Endothelial cell of hepatic sinusoid (primary cell): ENCODE measurements around the gene TRIM46.
"Not testable (repeated sequence)": the region's sequence is repeated elsewhere in the genome, so short reads cannot be mapped to it uniquely, and the experiment has no call there.

ENCODE experiments used
- in situ Hi-C: cut with HindIII; loops from 2 replicates; pipeline ENCODE4 v1.10.0; 2017; ENCODE audit warnings: low sequenced_read_pairs

Gene TRIM46

GRCh38 chr1:155225404-155225759 is 51.7 kb downstream of the TRIM46 start:
- in situ Hi-C loops: not testable (repeated sequence)

GRCh38 chr1:155226188-155226909 is 52.7 kb downstream of the TRIM46 start:
- in situ Hi-C loops: no loop called here

- in situ Hi-C loops: no loop called here
Measured at GRCh38 chr1:155226910-155227260, 53.2 kb downstream of the TRIM46 start.

GRCh38 chr1:155227261-155228095 is 53.8 kb downstream of the TRIM46 start:
- in situ Hi-C loops: no loop called here

GRCh38 chr1:155228096-155228427 is 54.4 kb downstream of the TRIM46 start:
- in situ Hi-C loops: no loop called here

GRCh38 chr1:155231302-155231701 is 57.7 kb downstream of the TRIM46 start:
- in situ Hi-C loops: not testable (repeated sequence)

GRCh38 chr1:155232001-155232978 is 58.6 kb downstream of the TRIM46 start:
- in situ Hi-C loops: not testable (repeated sequence)

- in situ Hi-C loops: not testable (repeated sequence)
Measured at GRCh38 chr1:155233502-155233901, 59.9 kb downstream of the TRIM46 start.
